Esophagus muscularis mucosa (tissue), 3 donors: ENCODE data around the gene ZNF845.

Experiments used
- POLR2A ChIP-seq: fragments of 450-650 bp; IDR thresholded peaks from one replicate; pipeline ENCODE4 v1.6.1; 2017; ENCODE audit warnings: antibody characterized with exemption, moderate library complexity, mild to moderate bottlenecking, low read depth
- TF ChIP-seq, protein P1 (sequence below), 3 experiments: fragments of 200-600 bp in 2 of 3; fragments of 450-650 bp in 1 of 3; sonication (generic) in 2 of 3; IDR thresholded peaks; one replicate each; pipeline ENCODE4 v1.5.1; 2017 to 2019; ENCODE audit warnings: antibody characterized with exemption in 3 of 3, mild to moderate bottlenecking in 2 of 3, moderate library complexity in 1 of 3

- TF ChIP-seq, protein P1, sequence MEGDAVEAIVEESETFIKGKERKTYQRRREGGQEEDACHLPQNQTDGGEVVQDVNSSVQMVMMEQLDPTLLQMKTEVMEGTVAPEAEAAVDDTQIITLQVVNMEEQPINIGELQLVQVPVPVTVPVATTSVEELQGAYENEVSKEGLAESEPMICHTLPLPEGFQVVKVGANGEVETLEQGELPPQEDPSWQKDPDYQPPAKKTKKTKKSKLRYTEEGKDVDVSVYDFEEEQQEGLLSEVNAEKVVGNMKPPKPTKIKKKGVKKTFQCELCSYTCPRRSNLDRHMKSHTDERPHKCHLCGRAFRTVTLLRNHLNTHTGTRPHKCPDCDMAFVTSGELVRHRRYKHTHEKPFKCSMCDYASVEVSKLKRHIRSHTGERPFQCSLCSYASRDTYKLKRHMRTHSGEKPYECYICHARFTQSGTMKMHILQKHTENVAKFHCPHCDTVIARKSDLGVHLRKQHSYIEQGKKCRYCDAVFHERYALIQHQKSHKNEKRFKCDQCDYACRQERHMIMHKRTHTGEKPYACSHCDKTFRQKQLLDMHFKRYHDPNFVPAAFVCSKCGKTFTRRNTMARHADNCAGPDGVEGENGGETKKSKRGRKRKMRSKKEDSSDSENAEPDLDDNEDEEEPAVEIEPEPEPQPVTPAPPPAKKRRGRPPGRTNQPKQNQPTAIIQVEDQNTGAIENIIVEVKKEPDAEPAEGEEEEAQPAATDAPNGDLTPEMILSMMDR (IDR thresholded peaks at IDR 0.05): no peak
- TF ChIP-seq POLR2A: no peak
Observed at GRCh38 chr19:53332484-53332883, 1.1 kb upstream of the ZNF845 start.
